H1 (cell line): ENCODE data around the gene CACNA1B. TPM values are rescaled to one million over a fixed set of nuclear protein-coding genes. Genes with fewer than 3 reads are reported as not detected.

Experiments used
- CTCF ChIA-PET: fragments of 300-600 bp; sonication (Branson Sonifier 250); formaldehyde crosslinking; loops from one replicate; lab custom pipeline; 2021; ENCODE audit not compliant: partially characterized antibody; lab: Charles Lee
- POLR2A ChIA-PET: fragments of 300-600 bp; sonication (Branson Sonifier 250); formaldehyde crosslinking; loops from one replicate; lab custom pipeline; 2021; ENCODE audit warnings: inconsistent platforms; ENCODE audit not compliant: partially characterized antibody; lab: Charles Lee
- DNase-seq, 2 experiments: peaks; one replicate each; pipeline versions ENCODE4 v3.0.0 to v3.0.0-alpha.2; 2010 to 2022; ENCODE audit warnings: low spot score in 2 of 2, low read depth in 1 of 2, mixed read lengths in 1 of 2
- FAIRE-seq: peaks from 2 replicates; lab custom pipeline; 2011; peaks lifted over from hg19 to GRCh38; lab: Jason Lieb, UNC
- H2AFZ ChIP-seq: 2 replicates; pipeline ENCODE4 v1.8.1; 2012; ENCODE audit warnings: low read length, inconsistent platforms
- H2AK5ac ChIP-seq: 2 replicates; pipeline ENCODE4 v1.6.1; 2013; ENCODE audit warnings: low read depth, low read length
- H2BK120ac ChIP-seq: replicated peaks from 2 replicates; pipeline ENCODE3; 2013; ENCODE audit warnings: low read depth, low read length, inconsistent platforms
- H2BK12ac ChIP-seq: 2 replicates; pipeline ENCODE4 v1.6.1; 2013; ENCODE audit warnings: low read depth, low read length
- H2BK15ac ChIP-seq: 2 replicates; pipeline ENCODE4 v1.6.1; 2013; ENCODE audit warnings: low read length
- H2BK20ac ChIP-seq: 2 replicates; pipeline ENCODE4 v1.6.1; 2013; ENCODE audit warnings: low read length
- H2BK5ac ChIP-seq: 2 replicates; pipeline ENCODE4 v1.6.1; 2013; ENCODE audit warnings: low read depth, low read length
- H3K14ac ChIP-seq: 2 replicates; pipeline ENCODE4 v1.6.1; 2013; ENCODE audit warnings: inconsistent platforms; ENCODE audit not compliant: insufficient read length
- H3K18ac ChIP-seq: 2 replicates; pipeline ENCODE4 v1.6.1; 2013; ENCODE audit warnings: low read length; ENCODE audit errors: extremely low read depth
- H3K23ac ChIP-seq: 2 replicates; pipeline ENCODE4 v1.6.1; 2013; ENCODE audit warnings: inconsistent platforms; ENCODE audit not compliant: insufficient read length
- H3K23me2 ChIP-seq: 2 replicates; pipeline ENCODE4 v1.6.1; 2013; ENCODE audit warnings: low read depth, low read length
- H3K27ac ChIP-seq: 2 replicates; pipeline ENCODE4 v1.6.1; 2011; ENCODE audit warnings: low read depth, low read length, inconsistent platforms
- H3K27me3 ChIP-seq, 4 experiments: replicated peaks in 1 of 4; 1 replicate in 1 of 4; 2 replicates in 3 of 4; pipeline versions ENCODE4 v1.6.1 to v1.8.1; 2011 to 2013; ENCODE audit warnings: low read length in 3 of 4, mild to moderate bottlenecking in 3 of 4, inconsistent platforms in 2 of 4, mixed read lengths in 2 of 4, moderate library complexity in 1 of 4; ENCODE audit not compliant: control insufficient read depth in 3 of 4, insufficient read depth in 3 of 4; ENCODE audit errors: extremely low read depth in 1 of 4
- H3K36me3 ChIP-seq, 4 experiments: 2 replicates each; pipeline versions ENCODE4 v1.6.1 to v1.8.1; 2011 to 2013; ENCODE audit warnings: mild to moderate bottlenecking in 4 of 4, low read length in 3 of 4, moderate library complexity in 2 of 4, control low read depth in 1 of 4, inconsistent platforms in 1 of 4; ENCODE audit not compliant: insufficient read depth in 4 of 4, control insufficient read depth in 2 of 4
- H3K4ac ChIP-seq: replicated peaks from 2 replicates; pipeline ENCODE3; 2013; ENCODE audit warnings: low read length, low read depth, mixed read lengths, inconsistent platforms; ENCODE audit not compliant: insufficient read length
- H3K4me1 ChIP-seq, 4 experiments: replicated peaks in 1 of 4; 1 replicate in 1 of 4; 2 replicates in 3 of 4; pipeline versions ENCODE4 v1.6.1 to v1.8.1; 2011 to 2013; ENCODE audit warnings: low read length in 3 of 4, inconsistent platforms in 2 of 4, mixed read lengths in 1 of 4; ENCODE audit not compliant: insufficient read depth in 4 of 4, control insufficient read depth in 3 of 4
- H3K4me2 ChIP-seq, 2 experiments: 2 replicates each; pipeline versions ENCODE4 v1.6.1 to v1.8.1; 2011 to 2013; ENCODE audit warnings: low read depth in 2 of 2, low read length in 2 of 2, control low read depth in 1 of 2, inconsistent platforms in 1 of 2, mild to moderate bottlenecking in 1 of 2; ENCODE audit not compliant: insufficient read depth in 1 of 2
- H3K4me3 ChIP-seq, 4 experiments: fragments of 200-600, 300-600 bp in 1 of 4; sonication (generic), shearing (Covaris generic), sonication (Bioruptor Twin) in 1 of 4; 2 replicates each; pipeline versions ENCODE4 v1.5.1 to v1.8.1; 2011 to 2016; ENCODE audit warnings: low read length in 4 of 4, low read depth in 3 of 4, control low read depth in 2 of 4, inconsistent platforms in 2 of 4, mild to moderate bottlenecking in 2 of 4, mixed read lengths in 1 of 4, moderate library complexity in 1 of 4; ENCODE audit not compliant: insufficient read depth in 2 of 4; ENCODE audit errors: extremely low read depth in 1 of 4
- H3K56ac ChIP-seq: replicated peaks from 2 replicates; pipeline ENCODE3; 2013; ENCODE audit warnings: low read depth, mild to moderate bottlenecking, mixed read lengths, low read length, inconsistent platforms; ENCODE audit not compliant: insufficient read length
- H3K79me1 ChIP-seq: 2 replicates; pipeline ENCODE4 v1.6.1; 2013; ENCODE audit warnings: low read depth, low read length, control low read depth
- H3K79me2 ChIP-seq, 2 experiments: 2 replicates each; pipeline versions ENCODE4 v1.6.1 to v1.8.1; 2012 to 2013; ENCODE audit warnings: low read length in 2 of 2, mild to moderate bottlenecking in 2 of 2, inconsistent platforms in 1 of 2; ENCODE audit not compliant: insufficient read depth in 2 of 2, control insufficient read depth in 1 of 2
- H3K9ac ChIP-seq, 4 experiments: replicated peaks in 1 of 4; 1 replicate in 1 of 4; 2 replicates in 3 of 4; pipeline versions ENCODE4 v1.6.1 to v1.8.1; 2011 to 2013; ENCODE audit warnings: low read depth in 3 of 4, low read length in 3 of 4, control low read depth in 2 of 4, mild to moderate bottlenecking in 2 of 4, moderate library complexity in 2 of 4, inconsistent platforms in 1 of 4; ENCODE audit errors: extremely low read depth in 1 of 4
- H3K9me3 ChIP-seq, 2 experiments: 2 replicates each; pipeline versions ENCODE4 v1.6.1 to v1.8.1; 2012 to 2013; ENCODE audit warnings: mild to moderate bottlenecking in 2 of 2, moderate library complexity in 2 of 2, control low read depth in 1 of 2, inconsistent platforms in 1 of 2, low read depth in 1 of 2, low read length in 1 of 2, mixed read lengths in 1 of 2; ENCODE audit not compliant: insufficient read depth in 2 of 2
- H4K20me1 ChIP-seq, 2 experiments: replicated peaks in 1 of 2; 2 replicates each; pipeline versions ENCODE3 to v1.8.1; 2011 to 2013; ENCODE audit warnings: inconsistent platforms in 2 of 2, low read length in 2 of 2, mild to moderate bottlenecking in 1 of 2; ENCODE audit not compliant: insufficient read depth in 2 of 2, control insufficient read depth in 1 of 2
- H4K5ac ChIP-seq: 2 replicates; pipeline ENCODE4 v1.6.1; 2013; ENCODE audit warnings: low read length, low read depth, mixed read lengths, inconsistent platforms; ENCODE audit not compliant: insufficient read length
- H4K8ac ChIP-seq: 2 replicates; pipeline ENCODE4 v1.8.0; 2013; ENCODE audit warnings: mild to moderate bottlenecking, moderate library complexity, low read length, inconsistent platforms; ENCODE audit not compliant: insufficient read depth; ENCODE audit errors: extremely low read depth
- H4K91ac ChIP-seq: replicated peaks from 2 replicates; pipeline ENCODE3; 2013; ENCODE audit warnings: low read length, mixed read lengths, inconsistent platforms; ENCODE audit not compliant: insufficient read length
- ATF3 ChIP-seq: IDR thresholded peaks from 2 replicates; pipeline ENCODE4 v1.6.1; 2011; ENCODE audit warnings: low read depth, mild to moderate bottlenecking, low read length; ENCODE audit not compliant: insufficient read depth
- EGR1 ChIP-seq: IDR thresholded peaks from 2 replicates; pipeline ENCODE4 v1.6.1; 2011; ENCODE audit warnings: low read depth, low read length, borderline replicate concordance
- GABPA ChIP-seq: IDR thresholded peaks from 2 replicates; pipeline ENCODE4 v1.6.1; 2011; ENCODE audit warnings: mild to moderate bottlenecking, low read length, moderate library complexity, borderline replicate concordance; ENCODE audit not compliant: insufficient read depth
- GTF2F1 ChIP-seq: IDR thresholded peaks from 2 replicates; pipeline ENCODE4 v1.6.1; 2012; ENCODE audit warnings: low read depth, low read length, improper control_type of control experiment, borderline replicate concordance
- MAFK ChIP-seq: IDR thresholded peaks from 2 replicates; pipeline ENCODE4 v1.6.1; 2012; ENCODE audit warnings: low read depth, mild to moderate bottlenecking, improper control_type of control experiment, low read length
- RNF2 ChIP-seq: fragments of 200-900, 300-1000 bp; sonication (generic); IDR thresholded peaks from 2 replicates; pipeline ENCODE4 v1.7.1; 2016; ENCODE audit warnings: borderline replicate concordance, low read depth, mild to moderate bottlenecking, antibody characterized with exemption, low read length; ENCODE audit not compliant: poor library complexity, severe bottlenecking; ENCODE audit errors: missing control alignments
- SIRT6 ChIP-seq: IDR thresholded peaks from one replicate; pipeline ENCODE4 v1.7.1; 2012; ENCODE audit warnings: low read length, inconsistent platforms
- SIX5 ChIP-seq: IDR thresholded peaks from 2 replicates; pipeline ENCODE4 v1.6.1; 2011; ENCODE audit warnings: mild to moderate bottlenecking, low read depth, low read length
- SRF ChIP-seq: IDR thresholded peaks from 2 replicates; pipeline ENCODE4 v1.6.1; 2011; ENCODE audit warnings: mild to moderate bottlenecking, low read depth, low read length, moderate library complexity
- SUZ12 ChIP-seq: fragments of 200-600 bp; sonication (generic); IDR thresholded peaks from 2 replicates; pipeline ENCODE4 v1.6.1; 2012; ENCODE audit warnings: mild to moderate bottlenecking, inconsistent platforms, low read length, moderate library complexity, mixed read lengths
- WGBS, 2 experiments: shearing (Covaris generic) in 1 of 2; methylation state at CpG; one replicate each; pipeline versions ENCODE4 v1.1.6 to v1.1.7; 2013 to 2015; ENCODE audit warnings: low lambda C conversion rate in 2 of 2, mixed read lengths in 2 of 2, inconsistent platforms in 1 of 2, low coverage in 1 of 2, missing lambda C conversion rate in 1 of 2; ENCODE audit not compliant: insufficient replicate concordance in 2 of 2, insufficient coverage in 1 of 2, insufficient read length in 1 of 2; ENCODE audit errors: extremely low coverage in 1 of 2, missing lambda C conversion rate in 1 of 2; 5-methylcytosine and 5-hydroxymethylcytosine counted together
- polyA plus RNA-seq, 7 experiments: library from polyadenylated mRNA; depleted of rRNA in 3 of 7; stranded (reverse) in 5 of 7; unstranded in 2 of 7; fragments of >200 nt in 5 of 7; fragments of 200-250 nt in 2 of 7; gene quantifications; 1 replicate in 5 of 7; 2 replicates in 1 of 7; 4 replicates in 1 of 7; pipeline versions ENCODE4 v1.2.1 to v1.2.3, GENCODE V29; 2011 to 2013; ENCODE audit warnings: missing spikeins in 2 of 7, mixed read lengths in 2 of 7
- total RNA-seq: library from RNA; stranded (reverse); fragmentation: NEBNext Ultra II Directional; extraction: Animal tissue kit (Norgen Biotek cat#: 25700); gene quantifications from 2 replicates; pipeline ENCODE4 v1.2.1, GENCODE V29; 2021

The CACNA1B gene
- total and polyA plus RNA-seq, 2 of the 8 experiments (the other 6 are each of a cell fraction or from before 2014, with no cell fraction given), result 1.5 to 5.7 TPM

GRCh38 chr9:137984520-137985257 is 107.1 kb downstream of the CACNA1B start:
- no peak overlapping the region for H2BK20ac ChIP-seq
- H3K4me2 ChIP-seq, result no peak overlapping the region
- peaks cover 0 to under 1% of the 10 kb centered on the region in 2 experiments for H4K20me1 ChIP-seq
- H3K23me2 ChIP-seq, result no peaks in the 10 kb centered on the region
- ChIA-PET POLR2A (interaction anchor here (1.2 kb wide), 1 partner anchor 13 kb away, joined by 3 read pairs; no protein-coding TSS in a partner anchor), CTCF (interaction anchor here (0.7 kb wide), 1 partner anchor 92 kb away, joined by 3 read pairs; no protein-coding TSS in a partner anchor)
- H3K4me1 ChIP-seq, result no peaks in the 10 kb centered on the region
- 87% methylated on average over 7 of the region's 7 CpGs; no CpG with 5 or more reads in 1 of the 2 experiments for WGBS, 2 experiments
- no peaks in the 10 kb centered on the region for H3K79me2 ChIP-seq
- H3K36me3 ChIP-seq, result peaks cover 0 to 10% (median 3%) of the 10 kb centered on the region in 4 experiments; a peak in 3 of 8 replicates
- no peak overlapping the region for H2BK12ac ChIP-seq
- H3K4me3 ChIP-seq, result no peak overlapping the region
- no peak overlapping the region for H4K8ac ChIP-seq
- H3K9ac ChIP-seq, result no peak overlapping the region
- H4K5ac ChIP-seq, result no peak overlapping the region
- no peak overlapping the region for H3K23ac ChIP-seq
- H4K91ac ChIP-seq, result no peak overlapping the region
- no peaks in the 10 kb centered on the region for H3K79me1 ChIP-seq
- H3K18ac ChIP-seq, result no peak overlapping the region
- DNase-seq, result no peak
- no peaks in the 10 kb centered on the region; a peak in 1 of 7 replicates for H3K27me3 ChIP-seq
- H3K27ac ChIP-seq, result no peak overlapping the region
- no peak overlapping the region for H2BK5ac ChIP-seq
- no peak overlapping the region for H3K14ac ChIP-seq
- no peak overlapping the region for H3K4ac ChIP-seq
- H2BK15ac ChIP-seq, result no peak overlapping the region
- no peak for FAIRE-seq
- no peak overlapping the region for H2AFZ ChIP-seq
- no peak overlapping the region for H2BK120ac ChIP-seq
- H3K9me3 ChIP-seq, result peaks cover 43 to 73% of the 10 kb centered on the region in 2 experiments
- no peak overlapping the region for H2AK5ac ChIP-seq
- H3K56ac ChIP-seq, result no peak overlapping the region
- TF ChIP-seq RNF2 (no peak), SIX5 (no peak), GABPA (no peak), ATF3 (no peak), SRF (no peak), GTF2F1 (no peak), EGR1 (no peak), MAFK (no peak), SUZ12 (no peak), SIRT6 (no peak)
